Muscle layer of duodenum (tissue), 2 donors: ENCODE data around the gene GRAP.

Experiments used
- H3K27ac ChIP-seq: one replicate; pipeline ENCODE4 v1.7.0; 2013; ENCODE audit warnings: mild to moderate bottlenecking, low read length
- H3K27me3 ChIP-seq: one replicate; pipeline ENCODE4 v1.7.0; 2013; ENCODE audit warnings: low read depth, mild to moderate bottlenecking, control low read depth, low read length
- H3K36me3 ChIP-seq, 2 donors: one replicate each; pipeline ENCODE4 v1.7.0; 2013; ENCODE audit warnings: low read length in 2 of 2, control low read depth in 1 of 2, mild to moderate bottlenecking in 1 of 2; ENCODE audit not compliant: insufficient read depth in 2 of 2, control insufficient read depth in 1 of 2
- H3K4me1 ChIP-seq, 2 donors: one replicate each; pipeline ENCODE4 v1.7.0; 2013; ENCODE audit warnings: low read length in 2 of 2, mild to moderate bottlenecking in 2 of 2, control low read depth in 1 of 2, moderate library complexity in 1 of 2; ENCODE audit not compliant: insufficient read depth in 2 of 2, control insufficient read depth in 1 of 2
- H3K4me3 ChIP-seq, 2 donors: one replicate each; pipeline ENCODE4 v1.7.0; 2013; ENCODE audit warnings: low read length in 2 of 2, low read depth in 1 of 2, mild to moderate bottlenecking in 1 of 2
- H3K9me3 ChIP-seq, 2 donors: one replicate each; pipeline ENCODE4 v1.7.0; 2013; ENCODE audit warnings: low read length in 2 of 2, control low read depth in 1 of 2, mild to moderate bottlenecking in 1 of 2; ENCODE audit not compliant: control insufficient read depth in 1 of 2
- donor health status: healthy.

Gene GRAP

GRCh38 chr17:18984273-18985114 lies 62.3 kb downstream of the GRAP start:
- Histone ChIP-seq H3K4me3 (no peak overlapping the region), H3K27me3 (no peaks in the 10 kb centered on the region), H3K36me3 (no peaks in the 10 kb centered on the region), H3K27ac (no peak overlapping the region), H3K4me1 (no peaks in the 10 kb centered on the region), H3K9me3 (no peaks in the 10 kb centered on the region)

GRCh38 chr17:18981642-18982424 lies 64.9 kb downstream of the GRAP start:
- H3K4me3 ChIP-seq: no peak overlapping the region
- no peaks in the 10 kb centered on the region for H3K4me1 ChIP-seq
- H3K27me3 ChIP-seq: no peaks in the 10 kb centered on the region
- no peaks in the 10 kb centered on the region for H3K9me3 ChIP-seq
- H3K27ac ChIP-seq: peak overlapping the region; percentile 79
- H3K36me3 ChIP-seq: peaks cover 0 to 11% of the 10 kb centered on the region in 2 donors

- no peak overlapping the region for H3K27ac ChIP-seq
Observed at GRCh38 chr17:18981335-18981641, 65.5 kb downstream of the GRAP start.

GRCh38 chr17:18980682-18981334 lies 65.9 kb downstream of the GRAP start:
- Histone ChIP-seq H3K4me3 (no peak overlapping the region), H3K27me3 (no peaks in the 10 kb centered on the region), H3K27ac (no peak overlapping the region), H3K9me3 (no peaks in the 10 kb centered on the region), H3K4me1 (no peaks in the 10 kb centered on the region), H3K36me3 (peaks cover 0 to 11% of the 10 kb centered on the region in 2 donors)

More at GRCh38 chr17:18981335-18981641, 65.5 kb downstream of the GRAP start:
- no peak overlapping the region for H3K4me3 ChIP-seq
- H3K36me3 ChIP-seq: peaks cover 0 to 11% of the 10 kb centered on the region in 2 donors
- no peaks in the 10 kb centered on the region for H3K4me1 ChIP-seq
- no peaks in the 10 kb centered on the region for H3K9me3 ChIP-seq
- H3K27me3 ChIP-seq: no peaks in the 10 kb centered on the region

GRCh38 chr17:18978655-18979054 lies 68.1 kb downstream of the GRAP start:
- no peaks in the 10 kb centered on the region for H3K9me3 ChIP-seq
- H3K4me3 ChIP-seq: no peak overlapping the region
- H3K27me3 ChIP-seq: no peaks in the 10 kb centered on the region
- H3K36me3 ChIP-seq: peaks cover 0 to 11% of the 10 kb centered on the region in 2 donors
- no peaks in the 10 kb centered on the region for H3K4me1 ChIP-seq
- no peak overlapping the region for H3K27ac ChIP-seq

- Histone ChIP-seq H3K27ac (no peak overlapping the region), H3K27me3 (no peaks in the 10 kb centered on the region), H3K36me3 (peaks cover 0 to 11% of the 10 kb centered on the region in 2 donors), H3K4me3 (no peak overlapping the region), H3K9me3 (no peaks in the 10 kb centered on the region), H3K4me1 (no peaks in the 10 kb centered on the region)
Observed at GRCh38 chr17:18978050-18978449, 68.7 kb downstream of the GRAP start.

GRCh38 chr17:18977646-18978045 lies 69.1 kb downstream of the GRAP start:
- Histone ChIP-seq H3K9me3 (no peaks in the 10 kb centered on the region), H3K4me1 (no peaks in the 10 kb centered on the region), H3K27me3 (no peaks in the 10 kb centered on the region), H3K27ac (no peak overlapping the region), H3K36me3 (peaks cover 0 to 11% of the 10 kb centered on the region in 2 donors), H3K4me3 (no peak overlapping the region)

- Histone ChIP-seq H3K36me3 (peaks cover 0 to 11% of the 10 kb centered on the region in 2 donors), H3K27ac (no peak overlapping the region), H3K9me3 (no peaks in the 10 kb centered on the region), H3K4me1 (no peaks in the 10 kb centered on the region), H3K4me3 (no peak overlapping the region), H3K27me3 (no peaks in the 10 kb centered on the region)
Observed at GRCh38 chr17:18977021-18977420, 69.7 kb downstream of the GRAP start.

GRCh38 chr17:18976201-18976600 lies 70.6 kb downstream of the GRAP start:
- Histone ChIP-seq H3K27ac (no peak overlapping the region), H3K36me3 (peaks cover 0 to 14% of the 10 kb centered on the region in 2 donors), H3K9me3 (no peaks in the 10 kb centered on the region), H3K27me3 (no peaks in the 10 kb centered on the region), H3K4me1 (no peaks in the 10 kb centered on the region), H3K4me3 (no peak overlapping the region)

- Histone ChIP-seq H3K9me3 (no peaks in the 10 kb centered on the region), H3K4me3 (no peak overlapping the region), H3K4me1 (no peaks in the 10 kb centered on the region), H3K36me3 (peaks cover 0 to 19% of the 10 kb centered on the region in 2 donors), H3K27ac (no peak overlapping the region), H3K27me3 (no peaks in the 10 kb centered on the region)
Observed at GRCh38 chr17:18975597-18975996, 71.2 kb downstream of the GRAP start.

GRCh38 chr17:18974407-18975149 lies 72.2 kb downstream of the GRAP start:
- H3K4me1 ChIP-seq: no peaks in the 10 kb centered on the region
- no peak overlapping the region for H3K4me3 ChIP-seq
- no peak overlapping the region for H3K27ac ChIP-seq
- H3K36me3 ChIP-seq: peaks cover 0 to 19% of the 10 kb centered on the region in 2 donors
- H3K9me3 ChIP-seq: no peaks in the 10 kb centered on the region
- H3K27me3 ChIP-seq: no peaks in the 10 kb centered on the region
